Neuronal stem cell (in vitro differentiated cells): ENCODE measurements around the gene ITSN1.

Source experiments
- DNase-seq: peaks from one replicate; pipeline ENCODE4 v3.0.0-alpha.2; 2013; ENCODE audit warnings: low spot score
- H2AFZ ChIP-seq: one replicate; pipeline ENCODE4 v1.6.1; 2013; ENCODE audit warnings: mild to moderate bottlenecking, low read length, inconsistent platforms
- H2AK5ac ChIP-seq: 2 replicates; pipeline ENCODE4 v1.6.1; 2013; ENCODE audit warnings: low read depth, mild to moderate bottlenecking, inconsistent platforms, low read length, moderate library complexity, mixed read lengths
- H2BK120ac ChIP-seq: 2 replicates; pipeline ENCODE4 v1.6.1; 2013; ENCODE audit warnings: low read depth, mild to moderate bottlenecking, inconsistent platforms, low read length, moderate library complexity, mixed read lengths
- H2BK12ac ChIP-seq: one replicate; pipeline ENCODE4 v1.6.1; 2013; ENCODE audit warnings: low read length, inconsistent platforms
- H2BK15ac ChIP-seq: 2 replicates; pipeline ENCODE4 v1.6.1; 2013; ENCODE audit warnings: mild to moderate bottlenecking, low read length, inconsistent platforms, mixed read lengths
- H2BK5ac ChIP-seq: one replicate; pipeline ENCODE4 v1.6.1; 2013; ENCODE audit warnings: inconsistent platforms, mild to moderate bottlenecking, low read length, moderate library complexity
- H3K14ac ChIP-seq: one replicate; pipeline ENCODE4 v1.6.1; 2013; ENCODE audit warnings: low read length, inconsistent platforms
- H3K18ac ChIP-seq: 2 replicates; pipeline ENCODE4 v1.6.1; 2013; ENCODE audit warnings: low read length, inconsistent platforms
- H3K23ac ChIP-seq: 2 replicates; pipeline ENCODE4 v1.6.1; 2013; ENCODE audit warnings: low read depth, mild to moderate bottlenecking, mixed read lengths, low read length, inconsistent platforms; ENCODE audit not compliant: poor library complexity
- H3K27ac ChIP-seq: replicated peaks from 3 replicates; pipeline ENCODE4 v1.5.1; 2013; ENCODE audit warnings: low read length, inconsistent platforms
- H3K27me3 ChIP-seq, 3 experiments: 2 replicates each; pipeline ENCODE4 v1.6.1; 2013; ENCODE audit warnings: low read length in 3 of 3, mild to moderate bottlenecking in 2 of 3, inconsistent platforms in 1 of 3, low read depth in 1 of 3, mixed read lengths in 1 of 3, moderate library complexity in 1 of 3; ENCODE audit not compliant: control insufficient read depth in 3 of 3, insufficient read depth in 3 of 3
- H3K36me3 ChIP-seq, 2 donors: replicated peaks in 1 of 2; 2 replicates each; pipeline ENCODE4 v1.6.1; 2013; ENCODE audit warnings: low read length in 2 of 2; ENCODE audit not compliant: control insufficient read depth in 2 of 2, insufficient read depth in 2 of 2
- H3K4ac ChIP-seq: 2 replicates; pipeline ENCODE4 v1.6.1; 2013; ENCODE audit warnings: inconsistent platforms, mild to moderate bottlenecking, low read length, moderate library complexity
- H3K4me1 ChIP-seq, 2 donors: 1 replicate in 1 of 2; 2 replicates in 1 of 2; pipeline ENCODE4 v1.6.1; 2013; ENCODE audit warnings: low read length in 2 of 2, low read depth in 1 of 2; ENCODE audit not compliant: control insufficient read depth in 2 of 2, insufficient read depth in 1 of 2
- H3K4me2 ChIP-seq: one replicate; pipeline ENCODE4 v1.6.1; 2013; ENCODE audit warnings: mild to moderate bottlenecking, low read length, inconsistent platforms; ENCODE audit not compliant: insufficient read depth, poor library complexity, severe bottlenecking
- H3K4me3 ChIP-seq, 2 donors: 2 replicates each; pipeline ENCODE4 v1.5.1; 2013; ENCODE audit warnings: low read length in 2 of 2, mild to moderate bottlenecking in 2 of 2, inconsistent platforms in 1 of 2, moderate library complexity in 1 of 2
- H3K79me1 ChIP-seq: one replicate; pipeline ENCODE4 v1.6.1; 2013; ENCODE audit warnings: low read depth, mild to moderate bottlenecking, inconsistent platforms, low read length, moderate library complexity
- H3K9ac ChIP-seq: one replicate; pipeline ENCODE4 v1.6.1; 2013; ENCODE audit warnings: mild to moderate bottlenecking, low read depth, low read length, inconsistent platforms; ENCODE audit not compliant: poor library complexity
- H3K9me3 ChIP-seq, 2 donors: replicated peaks in 1 of 2; 2 replicates each; pipeline versions ENCODE3 to v1.6.1; 2013; ENCODE audit warnings: low read length in 2 of 2, mild to moderate bottlenecking in 2 of 2, inconsistent platforms in 1 of 2, low read depth in 1 of 2, mixed read lengths in 1 of 2, moderate library complexity in 1 of 2; ENCODE audit not compliant: control insufficient read depth in 2 of 2, insufficient read depth in 1 of 2
- H4K8ac ChIP-seq: one replicate; pipeline ENCODE4 v1.6.1; 2013; ENCODE audit warnings: low read depth, mild to moderate bottlenecking, inconsistent platforms, low read length, moderate library complexity
- H4K91ac ChIP-seq: one replicate; pipeline ENCODE4 v1.6.1; 2013; ENCODE audit warnings: low read length, low read depth, mild to moderate bottlenecking, inconsistent platforms; ENCODE audit not compliant: poor library complexity
- WGBS, 2 donors: extraction: QIAGEN DNeasy Blood & Tissue Kit; methylation state at CpG; one replicate each; pipeline ENCODE4 v1.1.7; 2013; ENCODE audit warnings: missing lambda C conversion rate in 2 of 2, mixed read lengths in 1 of 2; ENCODE audit not compliant: insufficient read length in 2 of 2, insufficient replicate concordance in 1 of 2; ENCODE audit errors: extremely low coverage in 2 of 2; 5-methylcytosine and 5-hydroxymethylcytosine counted together

Gene ITSN1

DNA sequence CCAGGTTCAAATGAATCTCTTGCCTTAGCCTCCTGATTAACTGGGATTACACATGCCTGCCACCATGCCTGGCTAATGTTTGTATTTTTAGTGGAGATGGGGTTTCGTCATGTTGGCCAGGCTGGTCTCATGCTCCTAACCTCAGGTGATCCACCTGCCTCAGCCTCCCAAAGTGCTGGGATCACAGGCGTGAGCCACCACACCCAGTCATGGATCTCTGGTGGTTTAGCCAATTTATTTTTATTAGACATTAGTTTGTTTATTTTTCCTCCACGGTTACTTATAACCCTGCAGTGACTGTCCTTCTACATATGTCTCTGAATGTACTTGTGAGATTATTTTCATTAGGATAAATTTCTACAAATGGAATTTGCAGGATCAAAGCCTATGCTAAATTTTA lies 5.3 kb downstream of the ITSN1 start:
- H3K36me3 ChIP-seq: no peaks in the 10 kb centered on the region
- WGBS, 2 donors: no CpG with 5 or more reads among the region's 3 CpGs
- H3K4me1 ChIP-seq: peaks cover 0 to 6% of the 10 kb centered on the region in 2 donors
- H3K27ac ChIP-seq: no peak overlapping the region
- H4K8ac ChIP-seq: no peak overlapping the region
- no peak overlapping the region for H3K4me3 ChIP-seq
- no peak overlapping the region for H2BK12ac ChIP-seq
- no peak overlapping the region for H3K23ac ChIP-seq
- H3K4ac ChIP-seq: no peak overlapping the region
- H3K9me3 ChIP-seq: peaks cover 0 to 2% of the 10 kb centered on the region in 2 donors
- no peak overlapping the region for H2BK15ac ChIP-seq
- no peak overlapping the region for H3K14ac ChIP-seq
- no peak overlapping the region for H3K9ac ChIP-seq
- no peak overlapping the region for H3K4me2 ChIP-seq
- H4K91ac ChIP-seq: no peak overlapping the region
- DNase-seq: no peak
- no peak overlapping the region for H3K18ac ChIP-seq
- H2AFZ ChIP-seq: no peak overlapping the region
- no peaks in the 10 kb centered on the region for H3K27me3 ChIP-seq
- no peak overlapping the region for H2AK5ac ChIP-seq
- no peak overlapping the region for H2BK5ac ChIP-seq
- no peak overlapping the region for H2BK120ac ChIP-seq
- H3K79me1 ChIP-seq: peaks cover 5% of the 10 kb centered on the region

DNA sequence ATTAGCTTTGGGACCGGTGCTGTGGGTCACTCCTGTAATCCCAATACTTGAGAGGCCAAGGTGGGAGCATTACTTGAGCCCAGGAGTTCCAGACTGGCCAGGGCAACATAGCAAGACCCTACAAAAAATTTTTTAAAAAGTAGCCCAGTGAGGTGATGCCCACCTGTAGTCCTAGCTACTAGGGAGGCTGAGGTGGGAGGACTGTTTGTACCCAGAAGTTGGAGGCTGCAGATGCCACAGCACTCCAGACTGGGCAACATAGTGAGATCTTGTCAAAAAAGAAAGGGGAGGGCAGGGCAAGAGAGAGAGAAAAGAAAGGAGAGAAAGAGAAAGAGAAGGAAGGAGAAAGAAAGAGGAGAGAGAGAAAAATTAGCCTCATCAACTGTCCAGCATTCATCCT lies 6.3 kb downstream of the ITSN1 start:
- Histone ChIP-seq H3K9me3 (peaks cover 0 to 2% of the 10 kb centered on the region in 2 donors), H3K4ac (no peak overlapping the region), H2BK120ac (no peak overlapping the region), H2BK12ac (no peak overlapping the region), H3K27ac (no peak overlapping the region), H2BK15ac (no peak overlapping the region), H3K23ac (no peak overlapping the region), H2AFZ (no peak overlapping the region), H3K14ac (no peak overlapping the region), H3K79me1 (peaks cover 5% of the 10 kb centered on the region), H2AK5ac (no peak overlapping the region), H4K8ac (no peak overlapping the region), H4K91ac (no peak overlapping the region), H3K4me1 (peaks cover 0 to 6% of the 10 kb centered on the region in 2 donors), H2BK5ac (no peak overlapping the region), H3K36me3 (no peaks in the 10 kb centered on the region), H3K9ac (no peak overlapping the region), H3K4me2 (no peak overlapping the region), H3K4me3 (no peak overlapping the region), H3K27me3 (no peaks in the 10 kb centered on the region), H3K18ac (no peak overlapping the region)
- WGBS, 2 donors: no CpG with 5 or more reads among the region's 1 CpG
- DNase-seq: no peak

DNA sequence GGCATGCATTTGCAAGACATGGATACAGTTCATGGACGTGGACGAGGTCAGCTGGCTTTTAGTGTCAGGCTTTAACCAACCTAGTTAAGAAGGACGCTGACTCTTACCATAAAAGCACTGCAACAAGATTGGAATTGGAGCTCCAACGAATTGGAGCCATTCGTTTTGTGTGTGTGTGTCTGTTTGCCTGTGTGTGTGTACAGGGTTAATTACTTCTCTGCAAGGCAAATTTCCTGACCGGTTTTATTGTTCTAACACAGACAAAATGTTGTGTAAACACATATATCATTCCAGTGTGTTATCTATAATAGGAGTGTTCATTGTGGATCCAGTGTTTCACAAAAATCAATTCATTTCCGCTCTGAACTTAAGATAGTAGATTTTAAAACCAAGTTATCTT lies 7.9 kb downstream of the ITSN1 start:
- Histone ChIP-seq H3K18ac (no peak overlapping the region), H3K27ac (no peak overlapping the region), H3K79me1 (peaks cover 5% of the 10 kb centered on the region), H3K4ac (no peak overlapping the region), H2BK12ac (no peak overlapping the region), H2BK5ac (no peak overlapping the region), H3K36me3 (peaks cover 0 to 8% of the 10 kb centered on the region in 2 donors), H2BK15ac (no peak overlapping the region), H3K9me3 (peaks cover 0 to 2% of the 10 kb centered on the region in 2 donors), H2BK120ac (no peak overlapping the region), H4K91ac (no peak overlapping the region), H3K4me2 (no peak overlapping the region), H3K23ac (peak overlapping the region; percentile 29), H3K27me3 (no peaks in the 10 kb centered on the region), H3K4me3 (no peak overlapping the region), H3K9ac (no peak overlapping the region), H3K4me1 (peaks cover 0 to 9% of the 10 kb centered on the region in 2 donors), H2AK5ac (no peak overlapping the region), H3K14ac (no peak overlapping the region), H4K8ac (no peak overlapping the region), H2AFZ (no peak overlapping the region)
- WGBS, 2 donors: no CpG with 5 or more reads among the region's 7 CpGs
- no peak for DNase-seq

DNA sequence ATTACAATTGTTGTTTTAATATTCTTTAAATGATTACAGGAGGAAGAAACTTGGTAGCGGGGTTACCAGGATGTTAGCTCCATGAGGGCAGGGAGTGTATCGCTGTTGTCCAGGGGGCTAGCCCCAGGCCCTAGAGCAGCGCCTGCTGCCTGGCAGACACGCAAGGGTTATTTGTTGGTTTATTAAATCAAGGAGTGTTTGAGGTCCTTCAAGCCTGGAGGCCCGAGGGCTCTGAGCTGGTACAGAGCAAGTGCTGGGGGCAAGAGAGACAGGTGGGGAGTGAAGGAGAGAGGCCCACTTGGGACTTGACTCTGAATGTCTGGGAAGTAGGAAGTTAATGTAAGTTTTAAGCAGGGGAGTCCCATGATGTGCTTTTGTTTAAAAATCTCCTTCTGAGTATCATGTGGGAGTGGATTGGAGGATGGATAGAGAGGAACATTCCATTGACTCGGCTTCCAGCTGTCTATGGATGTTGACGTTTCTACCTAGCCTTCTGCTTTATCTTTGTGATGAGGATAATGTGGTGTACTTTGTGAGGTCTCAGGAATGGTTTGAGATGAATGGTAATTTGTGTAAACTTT lies 8.7 kb downstream of the ITSN1 start:
- no peak overlapping the region for H4K8ac ChIP-seq
- peaks cover 0 to 2% of the 10 kb centered on the region in 2 donors for H3K9me3 ChIP-seq
- H3K79me1 ChIP-seq: peaks cover 5% of the 10 kb centered on the region
- no peak overlapping the region for H2AFZ ChIP-seq
- no peak for DNase-seq
- H3K4me1 ChIP-seq: peaks cover 0 to 9% of the 10 kb centered on the region in 2 donors
- H4K91ac ChIP-seq: no peak overlapping the region
- no peak overlapping the region for H3K14ac ChIP-seq
- no peak overlapping the region for H3K9ac ChIP-seq
- H3K23ac ChIP-seq: no peak overlapping the region
- no peak overlapping the region for H3K27ac ChIP-seq
- peaks cover 0 to 8% of the 10 kb centered on the region in 2 donors for H3K36me3 ChIP-seq
- no peak overlapping the region for H3K4me2 ChIP-seq
- H2BK15ac ChIP-seq: no peak overlapping the region
- no peak overlapping the region for H2BK12ac ChIP-seq
- no peaks in the 10 kb centered on the region for H3K27me3 ChIP-seq
- no peak overlapping the region for H2BK120ac ChIP-seq
- no peak overlapping the region for H3K18ac ChIP-seq
- H3K4me3 ChIP-seq: no peak overlapping the region
- no peak overlapping the region for H2AK5ac ChIP-seq
- H3K4ac ChIP-seq: no peak overlapping the region
- H2BK5ac ChIP-seq: no peak overlapping the region
- WGBS, 2 donors: no CpG with 5 or more reads among the region's 7 CpGs
